Neural crest cell (in vitro differentiated cells): ENCODE data around the gene MAST4. TPM values are rescaled to one million over a fixed set of nuclear protein-coding genes. Genes with fewer than 3 reads are reported as not detected.

Experiments used
- DNase-seq: peaks from one replicate; pipeline ENCODE4 v3.0.0; 2021; ENCODE audit warnings: low read depth, mixed read lengths, low spot score
- H3K27ac Mint-ChIP-seq: one replicate; pipeline ENCODE4 v1.8.0; 2021; ENCODE audit warnings: mild to moderate bottlenecking, mixed read lengths; ENCODE audit not compliant: unreplicated experiment
- H3K27me3 Mint-ChIP-seq: 2 replicates; pipeline ENCODE4 v1.8.0; 2021; ENCODE audit warnings: low read depth, mild to moderate bottlenecking, mixed read lengths
- H3K36me3 Mint-ChIP-seq: 2 replicates; pipeline ENCODE4 v1.8.0; 2021; ENCODE audit warnings: low read depth, mild to moderate bottlenecking, mixed read lengths
- H3K4me1 Mint-ChIP-seq: 2 replicates; pipeline ENCODE4 v1.8.0; 2021; ENCODE audit warnings: mixed read lengths
- H3K4me3 Mint-ChIP-seq: one replicate; pipeline ENCODE4 v1.8.0; 2021; ENCODE audit warnings: mild to moderate bottlenecking, mixed read lengths
- H3K9me3 Mint-ChIP-seq: 2 replicates; pipeline ENCODE4 v1.8.0; 2021; ENCODE audit warnings: mixed read lengths
- total RNA-seq: library from RNA; stranded (reverse); gene quantifications from 2 replicates; pipeline ENCODE4 v1.2.1, GENCODE V29; 2021
- TF ChIP-seq, protein P1 (sequence below): fragments of 200-600 bp; sonication (generic); conservative IDR thresholded peaks from 2 replicates; pipeline ENCODE4 v1.5.0; 2021; ENCODE audit warnings: antibody characterized with exemption, mild to moderate bottlenecking

MAST4 gene
- total RNA-seq, 1 donor from 2014 or later = 7.3 TPM

DNA sequence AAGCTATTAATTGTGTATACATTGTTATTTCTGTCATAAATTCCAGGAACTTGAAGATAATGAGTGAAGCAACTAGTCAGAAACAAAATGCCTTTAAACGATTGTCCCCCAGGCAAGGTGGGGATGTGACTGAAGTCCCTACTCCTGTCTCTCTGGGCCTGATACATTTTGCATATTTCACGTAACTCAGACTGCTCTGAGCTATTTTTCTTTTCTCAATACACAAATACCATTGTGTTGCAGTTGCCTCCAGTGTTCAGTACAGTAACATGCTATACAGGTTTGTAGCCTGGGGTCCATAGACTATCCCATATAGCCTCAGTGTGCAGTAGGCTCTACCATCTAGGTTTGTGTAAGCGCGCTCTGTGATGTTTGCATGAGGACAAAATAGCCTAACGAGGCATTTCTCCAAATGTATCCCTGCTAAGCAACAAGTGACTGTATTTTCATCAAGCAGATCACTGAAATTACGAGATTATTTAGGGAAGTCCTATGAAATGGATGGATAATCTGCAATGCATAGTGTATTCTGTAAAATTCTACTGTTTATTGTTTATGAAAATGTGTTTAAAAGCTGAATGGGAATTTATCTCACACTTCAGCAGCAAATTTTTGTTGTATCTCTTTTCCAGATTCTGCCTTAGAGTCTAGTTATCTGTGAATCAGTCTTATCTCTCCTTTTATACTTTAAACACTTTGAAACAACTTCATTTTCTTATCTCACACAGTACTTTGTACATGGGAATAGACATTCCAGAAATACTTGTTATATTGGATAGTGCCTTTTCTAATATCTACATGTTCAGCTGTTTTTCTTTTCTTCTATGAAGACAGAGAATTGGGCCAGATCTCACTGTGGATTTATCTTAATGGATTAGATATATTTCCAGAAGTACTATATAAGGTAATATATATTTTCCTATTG, 449.9 kb downstream of the MAST4 start:
- Mint-ChIP-seq H3K9me3 (no peaks in the 10 kb centered on the region), H3K36me3 (no peaks in the 10 kb centered on the region), H3K27ac (no peak overlapping the region), H3K4me1 (peaks cover 4% of the 10 kb centered on the region), H3K27me3 (no peaks in the 10 kb centered on the region), H3K4me3 (no peak overlapping the region)
- no peak for DNase-seq
- TF ChIP-seq, protein P1, sequence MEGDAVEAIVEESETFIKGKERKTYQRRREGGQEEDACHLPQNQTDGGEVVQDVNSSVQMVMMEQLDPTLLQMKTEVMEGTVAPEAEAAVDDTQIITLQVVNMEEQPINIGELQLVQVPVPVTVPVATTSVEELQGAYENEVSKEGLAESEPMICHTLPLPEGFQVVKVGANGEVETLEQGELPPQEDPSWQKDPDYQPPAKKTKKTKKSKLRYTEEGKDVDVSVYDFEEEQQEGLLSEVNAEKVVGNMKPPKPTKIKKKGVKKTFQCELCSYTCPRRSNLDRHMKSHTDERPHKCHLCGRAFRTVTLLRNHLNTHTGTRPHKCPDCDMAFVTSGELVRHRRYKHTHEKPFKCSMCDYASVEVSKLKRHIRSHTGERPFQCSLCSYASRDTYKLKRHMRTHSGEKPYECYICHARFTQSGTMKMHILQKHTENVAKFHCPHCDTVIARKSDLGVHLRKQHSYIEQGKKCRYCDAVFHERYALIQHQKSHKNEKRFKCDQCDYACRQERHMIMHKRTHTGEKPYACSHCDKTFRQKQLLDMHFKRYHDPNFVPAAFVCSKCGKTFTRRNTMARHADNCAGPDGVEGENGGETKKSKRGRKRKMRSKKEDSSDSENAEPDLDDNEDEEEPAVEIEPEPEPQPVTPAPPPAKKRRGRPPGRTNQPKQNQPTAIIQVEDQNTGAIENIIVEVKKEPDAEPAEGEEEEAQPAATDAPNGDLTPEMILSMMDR = no peak

DNA sequence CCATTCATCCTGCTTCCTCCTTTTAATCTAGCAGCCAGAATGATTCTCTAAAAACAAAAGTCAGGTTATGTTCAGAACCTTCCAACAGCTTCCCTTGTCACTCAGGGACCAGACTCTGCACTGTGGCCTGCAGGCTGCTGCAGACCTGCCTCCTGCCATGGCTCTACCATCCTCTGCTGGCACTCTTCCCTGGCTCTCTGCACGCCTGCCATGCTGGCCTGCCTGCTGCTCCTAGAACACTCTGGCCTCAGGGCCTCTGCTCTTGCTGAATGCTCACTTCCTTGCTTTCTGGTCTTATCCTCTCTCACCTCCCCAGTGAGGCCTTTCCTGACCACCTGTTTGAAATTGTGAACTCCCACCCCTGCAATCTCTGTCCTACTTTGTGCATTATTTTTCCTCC, 451.0 kb downstream of the MAST4 start:
- Mint-ChIP-seq H3K9me3 (no peaks in the 10 kb centered on the region), H3K27me3 (no peaks in the 10 kb centered on the region), H3K27ac (no peak overlapping the region), H3K4me1 (peaks cover 4% of the 10 kb centered on the region), H3K4me3 (no peak overlapping the region), H3K36me3 (no peaks in the 10 kb centered on the region)
- no peak for DNase-seq
- TF ChIP-seq, protein P1 = no peak

DNA sequence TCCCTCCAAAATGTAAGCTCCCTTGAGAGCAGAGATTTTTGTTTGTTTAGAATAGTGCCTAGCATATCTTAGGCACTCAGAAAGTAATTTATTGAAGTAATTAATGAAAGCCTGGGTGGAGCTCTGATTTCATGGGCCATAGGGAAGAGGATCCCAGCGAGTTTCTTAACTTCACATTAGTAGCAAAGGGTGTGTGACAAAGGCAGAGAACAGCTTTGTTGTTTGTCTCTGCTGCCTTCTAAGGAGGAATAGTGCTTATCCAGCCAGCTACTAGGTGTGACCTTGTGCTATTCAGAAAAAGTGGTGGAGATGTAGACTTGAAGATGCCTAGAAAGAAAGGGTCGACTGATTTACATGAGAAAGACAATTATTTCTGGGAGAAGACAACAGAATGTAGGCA, 451.4 kb downstream of the MAST4 start:
- Mint-ChIP-seq H3K36me3 (no peaks in the 10 kb centered on the region), H3K4me1 (peaks cover 4% of the 10 kb centered on the region), H3K27me3 (no peaks in the 10 kb centered on the region), H3K27ac (no peak overlapping the region), H3K9me3 (no peaks in the 10 kb centered on the region), H3K4me3 (no peak overlapping the region)
- DNase-seq = no peak
- TF ChIP-seq, protein P1 = no peak

DNA sequence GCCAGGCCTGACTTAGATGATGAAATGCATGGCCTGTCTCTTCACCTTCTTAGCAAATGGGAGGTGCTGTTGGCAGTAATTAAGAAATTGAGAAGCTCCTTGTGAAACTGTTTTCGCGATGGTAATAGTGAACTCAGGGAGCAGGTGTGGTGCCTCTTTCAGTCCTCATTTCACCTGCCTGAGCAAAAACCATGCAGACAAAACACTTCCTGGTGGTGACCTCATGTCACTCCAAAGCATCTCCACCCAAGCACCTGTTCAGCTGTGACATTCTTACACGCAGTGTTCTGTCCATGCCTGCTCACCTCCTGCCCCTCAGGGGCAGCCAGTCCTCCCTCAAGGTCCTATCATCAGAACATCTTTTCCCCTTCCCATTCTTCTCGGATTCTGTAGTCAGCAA, 453.9 kb downstream of the MAST4 start:
- H3K27me3 Mint-ChIP-seq = no peaks in the 10 kb centered on the region
- peaks cover 4% of the 10 kb centered on the region for H3K4me1 Mint-ChIP-seq
- DNase-seq = no peak
- no peak overlapping the region for H3K27ac Mint-ChIP-seq
- TF ChIP-seq, protein P1 = no peak
- no peak overlapping the region for H3K4me3 Mint-ChIP-seq
- H3K9me3 Mint-ChIP-seq = no peaks in the 10 kb centered on the region
- no peaks in the 10 kb centered on the region for H3K36me3 Mint-ChIP-seq

DNA sequence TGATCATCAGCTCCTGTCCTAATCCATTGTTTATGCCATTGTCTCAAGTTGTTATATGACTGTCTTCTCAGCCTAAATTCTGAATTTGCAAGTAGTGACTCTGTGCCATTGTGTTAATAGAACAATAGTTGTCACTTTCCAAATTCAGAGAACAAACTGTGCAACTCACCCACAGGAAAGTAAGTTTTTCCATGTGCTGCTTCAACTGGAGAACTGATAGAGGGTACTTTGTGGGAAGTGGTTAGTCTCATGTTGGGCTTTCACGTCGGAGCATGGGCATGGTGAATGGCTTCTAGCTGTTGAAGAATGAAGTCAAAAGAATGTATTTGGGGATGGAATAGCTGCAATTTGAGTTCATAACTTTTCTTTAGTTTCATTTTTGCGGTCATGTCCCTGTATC, 454.4 kb downstream of the MAST4 start:
- Mint-ChIP-seq H3K4me3 (no peak overlapping the region), H3K27me3 (no peaks in the 10 kb centered on the region), H3K27ac (no peak overlapping the region), H3K9me3 (no peaks in the 10 kb centered on the region), H3K4me1 (peaks cover 4% of the 10 kb centered on the region), H3K36me3 (no peaks in the 10 kb centered on the region)
- no peak for DNase-seq
- TF ChIP-seq, protein P1 = no peak
